Upper lobe of left lung (tissue), 6 donors: ENCODE data around the gene NSUN2. TPM values are rescaled to one million over a fixed set of nuclear protein-coding genes. Genes with fewer than 3 reads are reported as not detected.
A peak's percentile ranks its signal among the peaks of the same experiment; 100 is the strongest.
"Not testable (repeated sequence)": the region's sequence is repeated elsewhere in the genome, so short reads cannot be mapped to it uniquely, and the experiment has no call there.

Experiments used
- ATAC-seq, 2 donors: fragments of 200-7000 bp; cut with Tn5 transposase; one replicate each; pipeline ENCODE4 v1.9.1; 2022; ENCODE audit warnings: mild to moderate bottlenecking in 2 of 2, moderate library complexity in 2 of 2; ENCODE audit not compliant: low FRiP score in 2 of 2
- DNase-seq, 2 donors: peaks; one replicate each; pipeline ENCODE4 v3.0.0-alpha.2; 2019 to 2020
- H3K27ac ChIP-seq, 4 donors: fragments of 200-600 bp; sonication (generic); one replicate each; pipeline ENCODE4 v1.5.1; 2016 to 2019
- H3K27me3 ChIP-seq, 4 donors: fragments of 200-600 bp; sonication (generic); one replicate each; pipeline ENCODE4 v1.5.1; 2017 to 2019
- H3K36me3 ChIP-seq, 4 donors: fragments of 200-600 bp; sonication (generic); one replicate each; pipeline ENCODE4 v1.5.1; 2016 to 2019
- H3K4me1 ChIP-seq, 4 donors: fragments of 200-600 bp; sonication (generic); one replicate each; pipeline ENCODE4 v1.5.1; 2018 to 2019
- H3K4me3 ChIP-seq, 4 donors: fragments of 200-600 bp; sonication (generic); one replicate each; pipeline ENCODE4 v1.5.1; 2017 to 2019; ENCODE audit warnings: mild to moderate bottlenecking in 2 of 4, moderate library complexity in 1 of 4
- H3K9me3 ChIP-seq, 4 donors: fragments of 200-600 bp; sonication (generic); one replicate each; pipeline ENCODE4 v1.5.1; 2018 to 2019
- EP300 ChIP-seq, 4 donors: sonication (generic); formaldehyde crosslinking; IDR thresholded peaks; one replicate each; pipeline ENCODE4 v1.5.1; 2017; ENCODE audit warnings: antibody characterized with exemption in 4 of 4, control low read depth in 2 of 4
- POLR2A ChIP-seq, 4 donors: fragments of 450-650 bp; IDR thresholded peaks; one replicate each; pipeline ENCODE4 v1.5.1; 2016 to 2017; ENCODE audit warnings: antibody characterized with exemption in 4 of 4, mild to moderate bottlenecking in 2 of 4
- POLR2AphosphoS5 ChIP-seq, 2 donors: sonication (generic); formaldehyde crosslinking; IDR thresholded peaks; one replicate each; pipeline ENCODE4 v1.5.1; 2017; ENCODE audit warnings: antibody characterized with exemption in 2 of 2
- WGBS, 2 donors: methylation state at CpG; one replicate each; pipeline ENCODE4 v1.1.5; 2017 to 2018; 5-methylcytosine and 5-hydroxymethylcytosine counted together
- total RNA-seq, 6 donors: library from RNA; depleted of rRNA in 4 of 6; stranded (reverse); fragments of >200 nt in 4 of 6; gene quantifications; one replicate each; pipeline versions ENCODE4 v1.1.0 to v1.2.1, GENCODE V29; 2016 to 2021
- TF ChIP-seq, protein P1 (sequence below), 6 experiments: fragments of 450-650 bp in 4 of 6; fragments of 200-600 bp in 2 of 6; sonication (generic) in 2 of 6; IDR thresholded peaks; one replicate each; pipeline ENCODE4 v1.5.1; 2016 to 2019; ENCODE audit warnings: antibody characterized with exemption in 6 of 6
- donor health status: DM: no; HTN: no; CAD: no; lungs with moderate emphysema.
- donor health status: DM: no; HTN: yes; CAD: no; lungs with severe emphysema.

Gene NSUN2
- total RNA-seq, 6 donors from 2014 or later: 41.9 to 92.2 (median 52.2) TPM

DNA sequence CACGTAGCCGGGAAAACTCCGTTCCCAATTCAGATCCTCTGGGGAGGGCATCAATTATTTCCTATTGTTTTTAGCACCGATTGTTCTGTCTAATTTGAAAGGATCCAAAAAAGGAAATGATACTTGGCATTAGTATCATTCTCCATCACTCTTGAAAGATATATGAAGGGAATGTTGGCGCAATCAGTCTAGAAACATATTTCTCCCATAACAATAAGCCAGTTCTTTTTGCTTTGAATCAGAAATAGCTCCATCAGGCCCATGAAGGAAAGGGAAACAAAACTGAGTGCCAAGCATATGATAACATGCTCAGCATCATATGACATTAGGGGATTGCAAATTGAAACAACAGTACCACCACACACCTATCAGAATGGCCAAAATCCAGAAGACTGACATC, 40.2 kb upstream of the NSUN2 start:
- TF ChIP-seq EP300 (IDR thresholded peaks at IDR 0.05) (no peak), POLR2AphosphoS5 (IDR thresholded peaks at IDR 0.05) (no peak), POLR2A (IDR thresholded peaks at IDR 0.05) (no peak)
- TF ChIP-seq, protein P1, sequence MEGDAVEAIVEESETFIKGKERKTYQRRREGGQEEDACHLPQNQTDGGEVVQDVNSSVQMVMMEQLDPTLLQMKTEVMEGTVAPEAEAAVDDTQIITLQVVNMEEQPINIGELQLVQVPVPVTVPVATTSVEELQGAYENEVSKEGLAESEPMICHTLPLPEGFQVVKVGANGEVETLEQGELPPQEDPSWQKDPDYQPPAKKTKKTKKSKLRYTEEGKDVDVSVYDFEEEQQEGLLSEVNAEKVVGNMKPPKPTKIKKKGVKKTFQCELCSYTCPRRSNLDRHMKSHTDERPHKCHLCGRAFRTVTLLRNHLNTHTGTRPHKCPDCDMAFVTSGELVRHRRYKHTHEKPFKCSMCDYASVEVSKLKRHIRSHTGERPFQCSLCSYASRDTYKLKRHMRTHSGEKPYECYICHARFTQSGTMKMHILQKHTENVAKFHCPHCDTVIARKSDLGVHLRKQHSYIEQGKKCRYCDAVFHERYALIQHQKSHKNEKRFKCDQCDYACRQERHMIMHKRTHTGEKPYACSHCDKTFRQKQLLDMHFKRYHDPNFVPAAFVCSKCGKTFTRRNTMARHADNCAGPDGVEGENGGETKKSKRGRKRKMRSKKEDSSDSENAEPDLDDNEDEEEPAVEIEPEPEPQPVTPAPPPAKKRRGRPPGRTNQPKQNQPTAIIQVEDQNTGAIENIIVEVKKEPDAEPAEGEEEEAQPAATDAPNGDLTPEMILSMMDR (IDR thresholded peaks at IDR 0.05): no peak
- Histone ChIP-seq H3K36me3 (peaks cover 0 to 9% (median 3%) of the 10 kb centered on the region in 4 donors), H3K4me1 (no peaks in the 10 kb centered on the region), H3K27ac (no peak overlapping the region), H3K9me3 (no peaks in the 10 kb centered on the region), H3K4me3 (no peak overlapping the region), H3K27me3 (no peaks in the 10 kb centered on the region)
- DNase-seq (no peak), ATAC-seq (no peak)
- WGBS, 2 donors: 59% methylated on average over 5 of the region's 5 CpGs

DNA sequence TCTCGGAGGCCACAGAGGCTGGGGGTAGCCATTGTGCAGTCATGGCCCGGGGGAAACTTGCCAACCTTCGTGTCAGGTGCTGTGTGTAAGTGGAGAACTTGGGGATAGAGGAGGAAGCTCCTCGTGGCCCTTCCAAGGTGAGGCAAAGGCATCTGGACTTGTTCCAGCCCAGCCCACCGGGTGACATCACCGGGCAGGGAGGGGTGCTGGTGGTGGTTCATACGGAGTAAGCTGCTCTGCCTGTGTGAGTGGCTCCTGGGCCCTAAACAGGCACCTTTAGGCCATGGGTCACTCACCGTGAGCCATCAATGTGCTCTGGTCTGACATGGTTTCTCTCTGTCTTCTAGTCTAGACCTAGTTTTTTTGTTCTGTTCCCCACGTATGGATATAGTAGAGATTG, 35.9 kb upstream of the NSUN2 start:
- peak in 1 of 2 donors; percentile 49 for ATAC-seq
- not testable (repeated sequence) for H3K4me3 ChIP-seq, H3K9me3 ChIP-seq, H3K4me1 ChIP-seq, H3K27me3 ChIP-seq, H3K27ac ChIP-seq, DNase-seq
- peaks cover 0 to 13% (median 3%) of the 10 kb centered on the region in 4 donors for H3K36me3 ChIP-seq
- 91% methylated on average over 7 to 9 of the region's 9 CpGs for WGBS, 2 donors

DNA sequence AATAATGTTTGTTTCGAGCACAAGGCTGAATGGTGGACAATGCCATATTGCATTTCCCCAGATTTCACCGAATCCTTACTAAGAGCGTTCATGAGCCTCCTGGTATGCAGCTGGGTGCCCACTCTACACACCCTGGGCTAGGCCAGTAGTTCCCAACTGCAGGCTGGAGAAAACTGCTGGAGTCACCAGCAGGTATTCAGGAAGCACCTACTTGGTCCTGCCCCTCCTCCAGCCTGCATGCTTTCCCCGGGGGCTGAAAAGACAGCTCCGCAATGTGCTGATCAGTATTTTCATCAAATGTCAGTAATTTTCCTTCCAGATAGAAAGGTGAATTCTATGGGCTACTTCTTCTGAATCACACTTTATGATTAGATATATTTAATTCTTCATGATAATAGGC, 34.8 kb upstream of the NSUN2 start:
- WGBS, 2 donors: 89 to 99% methylated on average over 4 to 5 of the region's 5 CpGs
- Histone ChIP-seq H3K4me3 (no peak overlapping the region), H3K36me3 (peaks cover 0 to 22% (median 3%) of the 10 kb centered on the region in 4 donors), H3K27me3 (no peaks in the 10 kb centered on the region), H3K9me3 (no peaks in the 10 kb centered on the region), H3K4me1 (no peaks in the 10 kb centered on the region), H3K27ac (no peak overlapping the region)
- DNase-seq (no peak), ATAC-seq (no peak)
- no peak for TF ChIP-seq EP300 (IDR thresholded peaks at IDR 0.05)
- TF ChIP-seq, protein P1 (IDR thresholded peaks at IDR 0.05): no peak
- TF ChIP-seq POLR2A (IDR thresholded peaks at IDR 0.05): no peak
- no peak for TF ChIP-seq POLR2AphosphoS5 (IDR thresholded peaks at IDR 0.05)

DNA sequence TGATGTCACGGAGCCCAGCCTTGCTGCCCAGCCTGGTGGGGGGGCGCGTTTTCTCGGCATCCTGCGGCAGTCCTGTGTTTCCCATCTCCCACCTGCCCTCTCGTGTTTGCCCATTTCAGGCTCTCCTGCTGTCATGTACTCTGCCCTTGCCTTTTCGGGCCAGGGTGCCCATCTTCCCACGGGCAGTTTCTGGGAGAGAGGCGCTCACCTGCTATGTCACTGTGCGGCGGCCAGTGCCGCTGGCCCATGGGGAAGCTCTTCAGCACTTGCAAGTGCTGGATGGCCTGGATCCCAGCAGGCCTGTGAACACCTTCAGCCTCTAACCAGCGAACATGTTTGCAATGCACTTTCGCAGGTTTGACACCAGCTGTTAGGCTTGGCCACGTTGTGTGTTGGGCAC, 33.9 kb upstream of the NSUN2 start:
- Histone ChIP-seq H3K4me1 (no peaks in the 10 kb centered on the region), H3K36me3 (peaks cover 0 to 22% (median 3%) of the 10 kb centered on the region in 4 donors), H3K27ac (no peak overlapping the region), H3K4me3 (no peak overlapping the region), H3K27me3 (no peaks in the 10 kb centered on the region), H3K9me3 (no peaks in the 10 kb centered on the region)
- ATAC-seq (no peak), DNase-seq (peak in 1 of 2 donors; percentile 61)
- TF ChIP-seq, protein P1 (IDR thresholded peaks at IDR 0.05): no peak
- TF ChIP-seq EP300 (IDR thresholded peaks at IDR 0.05) (no peak), POLR2AphosphoS5 (IDR thresholded peaks at IDR 0.05) (no peak), POLR2A (IDR thresholded peaks at IDR 0.05) (no peak)
- WGBS, 2 donors: 94 to 96% methylated on average over 8 to 15 of the region's 15 CpGs

DNA sequence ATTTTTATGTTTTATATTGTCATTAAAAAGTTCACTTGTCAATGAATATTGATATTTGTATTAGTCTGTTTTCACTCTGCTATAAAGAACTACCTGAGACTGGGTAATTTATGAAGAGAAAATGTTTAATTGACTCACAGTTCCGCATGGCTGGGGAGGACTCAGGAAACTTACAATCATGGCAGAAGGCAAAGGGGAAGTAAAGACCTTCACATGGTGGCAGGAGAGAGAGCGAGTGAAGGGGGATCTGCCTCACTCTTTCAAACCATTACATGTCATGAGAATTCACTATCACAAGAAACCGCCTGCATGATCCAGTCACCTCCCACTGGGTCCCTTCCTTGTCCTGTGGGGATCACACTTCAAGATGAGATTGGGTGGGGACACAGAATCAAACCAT, 27.8 kb upstream of the NSUN2 start:
- Histone ChIP-seq H3K4me1 (no peaks in the 10 kb centered on the region), H3K27ac (no peak overlapping the region), H3K36me3 (peaks cover 2 to 40% (median 21%) of the 10 kb centered on the region in 4 donors), H3K4me3 (no peak overlapping the region), H3K27me3 (no peaks in the 10 kb centered on the region), H3K9me3 (peaks cover 3 to 12% (median 8%) of the 10 kb centered on the region in 4 donors)
- DNase-seq (no peak), ATAC-seq (no peak)
- TF ChIP-seq POLR2A (IDR thresholded peaks at IDR 0.05) (no peak), POLR2AphosphoS5 (IDR thresholded peaks at IDR 0.05) (no peak), EP300 (IDR thresholded peaks at IDR 0.05) (no peak)
- TF ChIP-seq, protein P1 (IDR thresholded peaks at IDR 0.05): no peak
- 92 to 99% methylated on average over 3 of the region's 3 CpGs for WGBS, 2 donors
